Spleen (tissue), 7 donors: ENCODE results near the gene EFCAB3.
"Not testable (repeated sequence)": the region's sequence is repeated elsewhere in the genome, so short reads cannot be mapped to it uniquely, and the experiment has no call there.

Source experiments
- CTCF ChIP-seq, 11 experiments: fragments of 200-600 bp in 7 of 11; fragments of 450-650 bp in 4 of 11; sonication (generic) in 4 of 11; IDR thresholded peaks in 8 of 11; conservative IDR thresholded peaks in 3 of 11; 1 replicate in 7 of 11; 2 replicates in 4 of 11; pipeline versions ENCODE4 v1.4.0 to v1.8.0; 2016 to 2021; ENCODE audit warnings: antibody characterized with exemption in 11 of 11, inconsistent platforms in 4 of 11, mild to moderate bottlenecking in 1 of 11
- POLR2A ChIP-seq, 3 donors: fragments of 450-650 bp; IDR thresholded peaks; one replicate each; pipeline ENCODE4 v1.5.1; 2017; ENCODE audit warnings: antibody characterized with exemption in 3 of 3, mild to moderate bottlenecking in 1 of 3
- donor health status: DM: no; HTN: no; CAD: no; lungs with moderate emphysema.
- donor health status: DM: no; HTN: no; CAD: no.
- donor health status: DM: no; HTN: no; CAD: no.

GRCh38 chr17:62453041-62453440 lies 72.7 kb downstream of the EFCAB3 start:
- TF ChIP-seq CTCF (IDR thresholded peaks at IDR 0.05 in 8 of 11, conservative IDR thresholded peaks at IDR 0.05 in 3 of 11); POLR2A (IDR thresholded peaks at IDR 0.05): not testable (repeated sequence)
